ENCODE measurements around the gene SERPINA12. TPM values are rescaled to one million over a fixed set of nuclear protein-coding genes. Genes with fewer than 3 reads are reported as not detected.

The SERPINA12 gene
- total RNA-seq, 6 experiments from 2014 or later, result 0.26 to 2.8 (median 0.39) TPM; not detected in 3

GRCh38 chr14:94458558-94459205 lies 50.6 kb downstream of the SERPINA12 start:
- no peak overlapping the region for H3K4me3 ChIP-seq
- peaks cover 0 to 21% (median 6%) of the 10 kb centered on the region in 4 donors for H3K4me1 ChIP-seq
- DNase-seq (no peak), ATAC-seq (no peak)
- no peak for TF ChIP-seq CTCF (IDR thresholded peaks at IDR 0.05)
- TF ChIP-seq POLR2A (IDR thresholded peaks at IDR 0.05), result no peak
- no peaks in the 10 kb centered on the region for H3K27me3 ChIP-seq
- no CpG with 5 or more reads among the region's 2 CpGs for WGBS (ENCODE audit: insufficient coverage, low coverage, low lambda C conversion rate, missing lambda C conversion rate)
- H3K36me3 ChIP-seq, result no peaks in the 10 kb centered on the region
- H3K27ac ChIP-seq, result no peak overlapping the region
- H3K9me3 ChIP-seq, result no peaks in the 10 kb centered on the region
- intact Hi-C loops (cut with DNase I), result no loop called here

- H3K4me1 ChIP-seq, result peaks cover 0 to 18% (median 6%) of the 10 kb centered on the region in 4 donors
- no peak overlapping the region for H3K27ac ChIP-seq
- H3K36me3 ChIP-seq, result no peaks in the 10 kb centered on the region
- no peak for DNase-seq
- WGBS (ENCODE audit: insufficient coverage, low coverage, low lambda C conversion rate, missing lambda C conversion rate), result 90% methylated on average over 1 of the region's 1 CpG
- H3K9me3 ChIP-seq, result no peaks in the 10 kb centered on the region
- no peaks in the 10 kb centered on the region for H3K27me3 ChIP-seq
- ATAC-seq, result no peak
- TF ChIP-seq CTCF (IDR thresholded peaks at IDR 0.05) (no peak), POLR2A (IDR thresholded peaks at IDR 0.05) (no peak)
- intact Hi-C loops (cut with DNase I), result no loop called here
- no peak overlapping the region for H3K4me3 ChIP-seq
Measured at GRCh38 chr14:94458096-94458495, 51.2 kb downstream of the SERPINA12 start.

- TF ChIP-seq CTCF (IDR thresholded peaks at IDR 0.05), result no peak
- TF ChIP-seq POLR2A (IDR thresholded peaks at IDR 0.05), result no peak
- ATAC-seq, result no peak
- intact Hi-C loops (cut with DNase I), result no loop called here
Measured at GRCh38 chr14:94455928-94456327, 53.3 kb downstream of the SERPINA12 start.

GRCh38 chr14:94451826-94452225 lies 57.4 kb downstream of the SERPINA12 start:
- H3K27me3 ChIP-seq, result no peaks in the 10 kb centered on the region
- WGBS (ENCODE audit: insufficient coverage, low coverage, low lambda C conversion rate, missing lambda C conversion rate), result 23% methylated on average over 3 of the region's 3 CpGs
- peak overlapping the region; percentile 40 to 68 (median 55) for H3K4me3 ChIP-seq
- no peak for DNase-seq
- peak; percentile 26 to 41 (median 32) for ATAC-seq
- H3K36me3 ChIP-seq, result peaks cover 0 to 6% (median 0%) of the 10 kb centered on the region in 4 donors
- H3K4me1 ChIP-seq, result peaks cover 0 to 40% (median 9%) of the 10 kb centered on the region in 4 donors
- TF ChIP-seq POLR2A (IDR thresholded peaks at IDR 0.05) (no peak), CTCF (IDR thresholded peaks at IDR 0.05) (no peak)
- intact Hi-C loops (cut with DNase I), result no loop called here
- H3K27ac ChIP-seq, result peak overlapping the region; percentile 47 to 93 (median 59)
- no peaks in the 10 kb centered on the region for H3K9me3 ChIP-seq

More at GRCh38 chr14:94455928-94456327, 53.3 kb downstream of the SERPINA12 start:
- Histone ChIP-seq H3K4me1 (peaks cover 0 to 4% (median 0%) of the 10 kb centered on the region in 4 donors), H3K4me3 (no peak overlapping the region), H3K27me3 (no peaks in the 10 kb centered on the region), H3K36me3 (no peaks in the 10 kb centered on the region), H3K27ac (peak overlapping the region in 1 of 3 donors; percentile 53), H3K9me3 (no peaks in the 10 kb centered on the region)
- 0% methylated on average over 1 of the region's 1 CpG for WGBS (ENCODE audit: insufficient coverage, low coverage, low lambda C conversion rate, missing lambda C conversion rate)
- no peak for DNase-seq

Measured in right lobe of liver (tissue), 6 donors.